HG03097 (cell line): Measurements from ENCODE around the gene IFITM2.
"Not testable (repeated sequence)": the region's sequence is repeated elsewhere in the genome, so short reads cannot be mapped to it uniquely, and the experiment has no call there.

Experiments
- ATAC-seq: cut with Tn5 transposase; IDR thresholded peaks from one replicate; pipeline ENCODE4 v1.9.1; 2021; ENCODE audit not compliant: unreplicated experiment, low FRiP score

Gene IFITM2

GRCh38 chr11:281486-282161, 26.0 kb upstream of the IFITM2 start:
- ATAC-seq: no peak

GRCh38 chr11:282171-282570, 25.4 kb upstream of the IFITM2 start:
- no peak for ATAC-seq

- ATAC-seq: no peak
These were observed 24.8 kb upstream of the IFITM2 start for GRCh38 chr11:282630-283360.

GRCh38 chr11:283405-284104, 24.1 kb upstream of the IFITM2 start:
- no peak for ATAC-seq

- ATAC-seq: no peak
These were observed 23.3 kb upstream of the IFITM2 start for GRCh38 chr11:284105-285020.

GRCh38 chr11:285021-285893, 22.4 kb upstream of the IFITM2 start:
- ATAC-seq: no peak

GRCh38 chr11:285894-286220, 21.8 kb upstream of the IFITM2 start:
- ATAC-seq: no peak

- ATAC-seq: not testable (repeated sequence)
These were observed 20.4 kb upstream of the IFITM2 start for GRCh38 chr11:286977-287820.

GRCh38 chr11:287821-288477, 19.7 kb upstream of the IFITM2 start:
- ATAC-seq: no peak

GRCh38 chr11:288478-289397, 18.9 kb upstream of the IFITM2 start, which contains the start of gene PGGHG:
Gene PGGHG, plus strand, starts transcription at chr11:289126. Its CDS starts 691 bp downstream, at chr11:289817.
- no peak for ATAC-seq

GRCh38 chr11:289398-289711, 18.3 kb upstream of the IFITM2 start:
- ATAC-seq: no peak

GRCh38 chr11:289712-290620, 17.6 kb upstream of the IFITM2 start:
- no peak for ATAC-seq

- ATAC-seq: no peak
These were observed 16.9 kb upstream of the IFITM2 start for GRCh38 chr11:290621-291231.

- no peak for ATAC-seq
These were observed 16.1 kb upstream of the IFITM2 start for GRCh38 chr11:291281-292210.
